Type B pancreatic cell (in vitro differentiated cells): ENCODE measurements around the gene FBXW12. TPM values are rescaled to one million over a fixed set of nuclear protein-coding genes. Genes with fewer than 3 reads are reported as not detected.

Experiments used
- DNase-seq: peaks from one replicate; pipeline ENCODE4 v3.0.0; 2021; ENCODE audit warnings: mixed read lengths; ENCODE audit not compliant: unreplicated experiment; ENCODE audit errors: extremely low spot score
- H3K27ac Mint-ChIP-seq: 2 replicates; pipeline ENCODE4 v1.8.0; 2021; ENCODE audit warnings: mild to moderate bottlenecking, mixed read lengths
- H3K27me3 Mint-ChIP-seq: 2 replicates; pipeline ENCODE4 v1.8.0; 2021; ENCODE audit warnings: mixed read lengths
- H3K36me3 Mint-ChIP-seq: 2 replicates; pipeline ENCODE4 v1.8.0; 2021; ENCODE audit warnings: mixed read lengths
- H3K4me1 Mint-ChIP-seq: one replicate; pipeline ENCODE4 v1.8.0; 2021; ENCODE audit warnings: mixed read lengths; ENCODE audit not compliant: unreplicated experiment
- H3K4me3 Mint-ChIP-seq: 2 replicates; pipeline ENCODE4 v1.8.0; 2021; ENCODE audit warnings: mild to moderate bottlenecking, mixed read lengths
- H3K9me3 Mint-ChIP-seq: 2 replicates; pipeline ENCODE4 v1.8.0; 2021; ENCODE audit warnings: mixed read lengths
- CTCF ChIP-seq: fragments of 200-600 bp; sonication (generic); conservative IDR thresholded peaks from 2 replicates; pipeline ENCODE4 v1.5.0; 2021; ENCODE audit warnings: antibody characterized with exemption, mild to moderate bottlenecking
- total RNA-seq: library from RNA; stranded (reverse); gene quantifications from 2 replicates; pipeline ENCODE4 v1.2.1, GENCODE V29; 2021; ENCODE audit warnings: low replicate concordance

Gene FBXW12
- total RNA-seq, 1 donor from 2014 or later = not detected

GRCh38 chr3:48441940-48442339 is 69.9 kb downstream of the FBXW12 start:
- peak overlapping the region; percentile 98 for H3K4me3 Mint-ChIP-seq
- H3K27me3 Mint-ChIP-seq = no peaks in the 10 kb centered on the region
- no peaks in the 10 kb centered on the region for H3K9me3 Mint-ChIP-seq
- H3K4me1 Mint-ChIP-seq = peaks cover 25% of the 10 kb centered on the region
- peak overlapping the region; percentile 95 for H3K27ac Mint-ChIP-seq
- TF ChIP-seq CTCF = no peak
- peaks cover 3% of the 10 kb centered on the region for H3K36me3 Mint-ChIP-seq
- DNase-seq = no peak

Other genes with a start within 250 kb of the FBXW12 start
- 13.0 and 28.0 TPM in 2 replicates for gene CDC25A, start 183.8 kb upstream of the FBXW12 start, total RNA-seq
- not detected in 2 replicates for gene CAMP, start 148.7 kb upstream of the FBXW12 start, total RNA-seq
- 15.9 and 19.5 TPM in 2 replicates for gene ZNF589, start 131.1 kb upstream of the FBXW12 start, total RNA-seq
- 30.8 and 33.8 TPM in 2 replicates for gene NME6, start 70.9 kb upstream of the FBXW12 start, total RNA-seq
- gene SPINK8, start 38.6 kb upstream of the FBXW12 start, total RNA-seq = 1.5 TPM in 1 of 2 replicates, not detected in the other
- 212 and 367 TPM in 2 replicates for gene PLXNB1, start 57.9 kb downstream of the FBXW12 start, total RNA-seq
- 15.0 and 25.7 TPM in 2 replicates for gene CCDC51, start 67.9 kb downstream of the FBXW12 start, total RNA-seq
- 268 and 281 TPM in 2 replicates for gene TMA7, start 68.0 kb downstream of the FBXW12 start, total RNA-seq
- 9.3 and 16.0 TPM in 2 replicates for gene ATRIP, start 74.5 kb downstream of the FBXW12 start, total RNA-seq
- gene SHISA5, start 132.0 kb downstream of the FBXW12 start, total RNA-seq = 162 and 193 TPM in 2 replicates
- gene PFKFB4, start 184.6 kb downstream of the FBXW12 start, total RNA-seq = 10.5 and 11.3 TPM in 2 replicates
- 0.72 and 0.83 TPM in 2 replicates for gene UCN2, start 191.6 kb downstream of the FBXW12 start, total RNA-seq
- 17.6 and 32.3 TPM in 2 replicates for gene COL7A1, start 223.1 kb downstream of the FBXW12 start, total RNA-seq
- 273 and 324 TPM in 2 replicates for gene UQCRC1, start 237.4 kb downstream of the FBXW12 start, total RNA-seq
- not detected in 2 replicates for gene TMEM89, start 249.6 kb downstream of the FBXW12 start, total RNA-seq